SKM-1 (cell line): ENCODE results near the gene C9orf57.
A peak's percentile ranks its signal among the peaks of the same experiment; 100 is the strongest.
"Not testable (repeated sequence)": the region's sequence is repeated elsewhere in the genome, so short reads cannot be mapped to it uniquely, and the experiment has no call there.

Experiments
- DNase-seq: peaks from one replicate; lab custom pipeline; 2025; ENCODE audit not compliant: unreplicated experiment; lab: John Stamatoyannopoulos, UW

Gene C9orf57, protein sequence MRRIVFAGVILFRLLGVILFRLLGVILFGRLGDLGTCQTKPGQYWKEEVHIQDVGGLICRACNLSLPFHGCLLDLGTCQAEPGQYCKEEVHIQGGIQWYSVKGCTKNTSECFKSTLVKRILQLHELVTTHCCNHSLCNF

DNA sequence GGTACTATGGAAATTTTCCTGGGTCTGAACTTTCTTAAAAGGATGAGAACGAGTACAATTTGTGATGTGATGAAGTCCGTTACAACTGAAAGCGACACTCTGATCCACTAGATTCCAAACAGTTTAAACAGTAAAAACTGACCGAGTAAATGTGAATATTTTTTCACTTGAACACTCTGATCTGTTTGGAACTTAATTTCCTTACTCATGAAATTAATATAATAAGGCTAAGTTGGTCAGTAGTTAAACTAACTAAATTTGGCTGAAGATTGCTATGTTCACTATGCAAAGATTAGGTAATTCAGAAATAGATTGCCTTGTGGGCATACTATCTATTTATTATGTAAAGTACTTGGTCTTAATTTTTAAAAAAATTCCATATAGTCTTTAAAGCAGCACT, at the start of gene C9orf57:
Gene C9orf57 (minus strand): TSS at position 101 of the 400 bp plus-strand sequence. CDS start 1,282 bp downstream, outside the sequence.
- DNase-seq = no peak

DNA sequence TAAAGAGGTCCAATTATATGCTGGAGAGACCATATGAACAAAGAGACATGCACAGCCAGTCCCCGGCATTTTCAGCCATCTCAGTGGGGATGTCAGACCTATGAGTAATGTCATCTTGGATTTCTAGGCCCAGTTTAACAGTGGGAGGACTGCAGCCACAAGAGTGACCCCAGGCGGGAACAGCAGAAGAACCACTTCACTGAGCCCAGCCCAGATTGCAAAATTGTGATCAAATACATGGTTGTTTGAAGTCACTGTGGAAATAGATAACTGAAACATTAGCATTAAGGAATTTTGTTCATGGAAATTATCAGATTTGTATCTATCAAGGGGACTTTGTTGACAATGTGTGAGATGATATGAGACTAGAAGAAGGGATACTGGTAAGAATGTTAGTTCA, 42.1 kb upstream of the C9orf57 start:
- DNase-seq = no peak

DNA sequence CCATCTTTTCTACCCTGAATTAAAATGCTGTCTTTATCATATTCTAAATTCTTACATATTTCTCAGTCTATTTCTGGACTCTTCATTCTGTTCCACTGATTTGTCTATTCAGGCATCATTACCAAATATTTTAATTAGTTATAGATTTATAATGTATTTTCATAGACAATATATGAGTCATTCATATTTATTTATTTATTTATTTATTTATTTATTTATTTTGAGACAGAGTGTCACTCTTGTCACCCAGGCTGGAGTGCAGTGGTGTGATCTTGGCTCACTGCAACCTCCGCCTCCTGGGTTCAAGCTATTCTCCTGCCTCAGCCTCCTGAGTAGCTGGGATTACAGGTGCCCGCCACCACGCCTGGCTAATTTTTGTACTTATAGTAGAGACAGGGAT, 35.1 kb upstream of the C9orf57 start:
- not testable (repeated sequence) for DNase-seq

DNA sequence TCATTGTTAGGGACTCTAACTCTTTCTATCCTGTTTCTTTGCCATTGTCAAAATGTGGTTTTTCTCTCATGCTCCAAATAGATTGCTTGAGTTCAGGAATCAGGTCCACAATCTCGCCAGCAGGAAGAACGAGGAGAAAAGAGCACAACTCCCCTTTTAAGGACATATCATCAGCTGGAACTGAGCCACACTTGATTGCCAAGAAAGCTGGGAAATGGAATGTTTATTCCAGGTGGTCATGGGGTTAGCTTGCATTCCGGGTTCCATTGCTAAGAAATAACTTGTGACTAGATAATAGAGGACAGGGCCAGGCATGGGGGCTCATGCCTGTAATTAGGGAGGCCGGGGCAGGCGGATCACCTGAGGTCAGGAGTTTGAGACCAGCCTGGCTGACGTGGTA, 32.4 kb upstream of the C9orf57 start:
- DNase-seq = no peak

DNA sequence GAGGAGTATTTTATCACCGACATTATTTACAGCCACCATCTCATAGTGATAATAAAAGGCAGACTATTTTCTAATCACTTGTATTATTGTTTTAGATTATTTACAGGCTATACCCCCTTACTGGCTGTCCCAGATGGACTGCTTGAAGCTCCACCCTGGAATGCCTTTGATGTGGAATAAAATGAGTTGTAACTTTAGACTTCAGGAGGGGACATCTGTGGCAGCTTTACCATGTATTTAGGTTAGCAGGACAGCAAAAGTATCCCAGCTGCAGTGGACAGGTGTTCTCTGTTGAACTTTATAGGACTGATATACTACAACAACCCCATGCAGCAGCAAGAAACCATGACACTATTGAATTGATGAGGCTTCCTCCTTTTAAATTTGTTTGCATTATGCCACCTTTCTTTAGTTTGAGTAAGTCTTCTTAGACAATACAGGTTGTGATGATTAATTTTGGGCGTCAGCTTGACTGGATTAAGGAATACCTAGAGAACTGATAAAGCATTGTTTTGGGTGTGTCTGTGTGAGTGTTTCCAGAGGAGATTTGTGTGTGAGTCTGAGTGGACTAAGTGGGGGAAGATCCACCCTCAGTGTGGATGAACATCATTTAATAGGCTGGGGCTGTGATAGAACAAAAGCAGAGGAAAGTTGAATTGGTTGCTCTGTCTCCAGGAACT, 29.2 kb upstream of the C9orf57 start:
- DNase-seq = no peak

DNA sequence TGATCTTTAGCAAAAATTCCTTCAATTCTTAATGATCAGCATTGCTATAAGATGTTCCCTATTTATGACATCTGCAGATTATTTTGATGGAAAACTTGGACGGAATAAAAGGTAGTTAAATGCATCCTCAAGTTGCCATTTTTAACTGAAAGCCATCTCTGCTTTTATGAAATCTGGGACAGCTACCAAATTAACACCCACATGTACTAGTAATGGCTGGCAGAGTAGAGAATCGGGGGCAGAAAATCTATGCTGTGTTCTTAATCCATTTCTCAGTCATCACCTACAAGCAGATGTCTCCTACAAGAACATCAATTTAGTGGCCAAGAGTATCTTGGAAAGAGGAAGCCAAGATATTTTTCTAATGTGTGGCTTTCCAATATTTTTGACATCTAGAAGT, 22.1 kb upstream of the C9orf57 start:
- DNase-seq = no peak

DNA sequence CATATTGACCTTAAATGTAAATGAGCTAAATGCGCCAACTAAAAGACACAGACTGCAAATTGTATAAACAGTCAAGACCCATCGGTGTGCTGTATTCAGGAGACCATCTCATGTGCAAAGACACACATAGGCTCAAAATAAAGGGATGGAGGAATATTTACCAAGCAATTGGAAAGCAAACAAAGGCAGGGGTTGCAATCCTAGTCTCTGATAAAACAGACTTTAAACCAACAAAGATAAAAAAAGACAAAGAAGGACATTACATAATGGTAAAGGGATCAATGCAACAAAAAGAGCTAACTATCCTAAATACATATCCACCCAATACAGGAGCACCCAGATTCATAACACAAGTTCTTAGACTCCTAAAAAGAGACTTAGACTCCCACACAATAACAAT, 14.3 kb upstream of the C9orf57 start:
- DNase-seq = not testable (repeated sequence)

DNA sequence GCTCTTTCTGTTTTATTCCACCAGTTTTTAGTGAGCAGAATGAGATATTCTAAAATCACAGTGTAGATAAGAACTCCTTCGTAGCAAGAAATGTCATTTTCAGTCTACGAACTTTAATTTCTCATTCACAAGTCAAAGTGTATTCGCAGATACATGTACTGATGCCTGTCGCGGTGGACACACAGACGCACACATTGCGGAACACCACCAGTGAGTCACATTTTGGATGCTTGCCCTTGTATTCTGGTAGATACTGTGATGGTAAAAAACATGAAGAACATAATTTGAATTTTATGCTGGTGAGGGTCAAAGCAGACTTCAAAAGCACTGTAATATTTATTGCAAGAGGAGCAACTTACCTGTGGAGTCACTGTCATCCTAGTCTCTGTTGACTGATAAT, 4.7 kb upstream of the C9orf57 start:
- DNase-seq = no peak

DNA sequence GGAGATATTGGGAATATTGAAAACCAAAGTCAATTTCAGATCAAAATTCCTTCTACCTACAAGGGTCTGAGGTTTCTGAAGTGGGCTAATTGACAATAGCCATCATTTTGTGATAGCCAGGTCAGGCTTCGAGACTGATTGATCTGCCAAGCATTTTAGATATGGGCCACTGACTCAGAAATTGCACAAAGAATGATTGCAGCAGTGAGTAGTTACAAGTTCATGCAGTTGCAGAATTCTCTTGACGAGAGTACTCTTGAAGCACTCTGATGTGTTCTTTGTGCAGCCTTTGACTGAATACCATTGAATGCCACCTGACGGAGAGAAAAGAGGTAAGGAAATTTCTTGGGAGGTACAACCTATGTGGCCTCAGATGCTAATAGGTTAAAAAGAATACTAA, 8.3 kb downstream of the C9orf57 start:
- no peak for DNase-seq

DNA sequence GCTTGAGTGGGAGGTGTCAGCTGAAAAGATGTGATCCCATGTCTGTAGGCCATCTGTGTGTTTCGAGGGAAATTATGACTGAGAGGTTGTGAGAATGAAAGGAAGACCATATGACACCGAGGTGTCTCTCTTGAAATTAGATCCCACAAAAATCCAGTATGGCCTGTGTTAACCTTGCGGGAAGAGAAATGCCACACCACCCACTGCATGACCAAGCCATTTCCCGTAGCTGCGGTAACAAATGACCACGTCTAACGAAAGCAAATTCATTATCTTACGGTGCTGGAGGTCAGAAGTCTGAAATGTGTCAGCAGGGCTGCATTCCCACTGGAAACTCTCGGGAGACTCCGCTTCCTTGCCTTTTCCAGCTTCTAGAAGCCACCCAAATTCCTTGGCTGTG, 11.6 kb downstream of the C9orf57 start:
- no peak for DNase-seq

DNA sequence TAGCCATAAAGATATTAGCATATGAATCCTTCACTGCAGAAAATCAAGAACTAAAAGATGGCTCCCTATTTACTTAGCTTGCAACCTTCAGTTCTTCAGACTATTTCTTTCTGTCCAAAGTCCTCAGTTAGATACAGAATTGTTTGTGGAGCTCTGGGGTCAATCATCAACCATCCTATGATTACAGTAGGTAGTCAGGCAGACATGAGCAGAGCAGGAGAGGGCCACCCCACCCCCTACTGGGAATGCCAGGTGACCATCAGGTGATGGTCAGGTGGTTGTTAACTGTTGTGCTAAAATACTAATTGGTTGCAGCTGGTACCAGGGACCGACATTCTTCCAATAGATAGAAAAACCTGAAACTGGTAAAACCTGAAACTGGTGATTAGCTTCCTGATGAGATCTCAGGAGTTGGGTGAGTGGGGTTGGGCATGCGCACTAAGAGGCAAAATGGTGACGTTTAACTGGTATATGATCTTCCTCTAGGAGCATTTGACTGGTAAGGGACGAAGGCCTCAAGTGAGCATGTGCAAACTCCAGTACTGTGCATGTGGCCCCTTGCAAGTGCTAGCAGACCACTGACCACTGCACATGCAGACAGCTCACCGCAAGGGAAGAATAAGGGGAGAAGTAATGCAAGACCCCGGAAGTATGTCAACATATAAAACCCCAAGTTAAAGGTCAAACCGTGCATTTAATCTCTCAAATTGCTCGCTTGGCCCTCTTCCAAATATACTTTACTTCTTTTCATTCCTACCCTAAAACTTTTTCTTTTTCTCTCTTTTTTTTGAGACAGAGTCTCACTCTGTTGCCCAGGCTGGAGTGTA, 13.6 kb downstream of the C9orf57 start:
- no peak for DNase-seq

DNA sequence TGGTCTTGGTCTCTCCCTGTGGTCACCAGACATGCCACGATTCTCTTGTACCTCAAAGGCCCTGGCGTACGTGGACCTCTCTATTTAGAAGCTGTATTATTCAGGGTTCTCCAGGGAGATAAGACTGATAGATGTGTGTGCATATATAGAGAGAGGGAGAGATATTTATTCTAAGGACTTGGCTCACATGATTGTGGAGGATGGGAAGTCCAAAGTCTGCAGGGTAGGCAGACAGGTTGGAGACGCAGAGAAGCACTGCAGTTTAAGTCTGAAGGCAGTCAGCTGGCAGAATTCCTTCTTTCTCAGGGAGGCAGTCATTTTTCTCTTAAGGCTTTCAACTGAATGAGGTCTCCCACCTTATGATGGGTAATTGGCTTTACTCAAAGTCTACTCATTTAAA, 16.3 kb downstream of the C9orf57 start:
- DNase-seq = no peak

DNA sequence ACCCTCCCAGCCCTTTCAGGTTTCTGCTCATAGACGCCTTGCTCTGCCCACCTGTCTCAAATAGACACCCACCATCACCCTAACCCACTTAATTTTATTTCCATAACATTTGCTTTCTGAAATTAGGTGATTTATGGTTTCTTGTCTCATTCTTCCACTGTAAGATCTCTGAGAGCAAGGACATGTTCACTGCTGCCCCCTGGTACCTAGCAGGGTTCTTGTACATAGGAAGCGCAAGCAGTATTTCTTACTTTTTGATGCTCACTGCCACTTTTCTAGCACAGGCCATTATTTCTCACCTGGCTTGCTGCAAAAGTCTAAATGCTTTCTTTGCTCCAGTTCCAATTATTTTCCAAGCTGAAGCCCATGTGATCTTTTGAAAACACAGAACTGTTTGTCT, 16.8 kb downstream of the C9orf57 start:
- DNase-seq = no peak

DNA sequence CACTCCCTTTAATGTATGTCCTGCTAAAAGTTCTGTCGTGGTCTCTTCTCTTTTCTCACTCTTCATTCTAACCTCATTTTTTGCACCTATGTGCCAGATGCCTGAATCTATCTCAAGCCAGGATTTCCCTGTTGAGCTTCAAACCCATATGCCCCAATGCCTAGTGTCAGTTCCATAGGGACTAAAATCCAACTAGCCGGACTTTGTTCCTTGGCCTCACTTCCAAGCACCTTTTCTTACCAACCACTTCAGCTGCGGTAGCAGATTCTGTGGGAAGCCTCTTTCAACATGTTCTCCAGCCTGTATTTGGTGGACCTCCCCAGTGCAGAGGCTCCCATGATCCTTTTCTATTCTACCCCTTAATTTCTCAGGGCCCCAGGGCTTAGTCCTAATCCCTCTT, 17.5 kb downstream of the C9orf57 start:
- no peak for DNase-seq

DNA sequence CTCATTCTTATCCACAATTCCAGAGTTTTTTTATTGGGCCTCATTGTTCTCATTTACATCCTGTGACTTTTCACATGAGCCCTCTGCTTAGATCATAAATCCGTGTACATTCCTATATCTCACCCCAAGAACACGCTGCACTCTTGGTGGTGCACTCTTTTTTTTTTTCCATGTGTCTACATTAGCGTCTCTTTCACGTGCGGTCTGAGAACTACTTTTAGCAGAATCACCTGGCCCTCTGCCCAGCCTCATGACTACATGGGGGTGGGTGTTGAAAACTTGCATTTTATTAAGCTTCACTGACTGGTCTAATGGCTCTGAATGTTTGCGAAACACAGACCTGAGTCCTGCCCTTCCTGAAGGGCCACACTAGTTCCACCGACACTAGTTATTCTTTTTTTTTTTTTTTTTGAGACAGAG, 18.6 kb downstream of the C9orf57 start:
- DNase-seq = peak; percentile 10

DNA sequence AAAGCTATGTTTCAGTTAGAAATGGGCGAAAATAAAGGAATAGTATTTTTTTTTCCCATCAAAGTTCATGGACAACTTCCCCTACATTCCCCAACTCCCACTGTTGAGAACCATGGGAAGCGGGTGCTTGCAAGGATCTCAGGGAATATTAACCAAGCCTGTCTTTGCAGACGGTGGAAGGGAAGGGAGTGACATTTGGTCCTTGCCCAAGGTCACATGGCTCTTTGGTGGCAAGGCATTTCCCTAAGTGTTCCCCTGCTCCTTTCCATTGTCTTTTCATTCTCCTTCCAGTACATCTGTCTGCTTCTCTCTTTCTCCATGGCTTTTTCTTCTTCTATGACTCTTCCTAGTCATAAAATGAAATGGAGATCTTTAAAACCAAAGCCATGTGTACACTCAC, 19.0 kb downstream of the C9orf57 start:
- no peak for DNase-seq

DNA sequence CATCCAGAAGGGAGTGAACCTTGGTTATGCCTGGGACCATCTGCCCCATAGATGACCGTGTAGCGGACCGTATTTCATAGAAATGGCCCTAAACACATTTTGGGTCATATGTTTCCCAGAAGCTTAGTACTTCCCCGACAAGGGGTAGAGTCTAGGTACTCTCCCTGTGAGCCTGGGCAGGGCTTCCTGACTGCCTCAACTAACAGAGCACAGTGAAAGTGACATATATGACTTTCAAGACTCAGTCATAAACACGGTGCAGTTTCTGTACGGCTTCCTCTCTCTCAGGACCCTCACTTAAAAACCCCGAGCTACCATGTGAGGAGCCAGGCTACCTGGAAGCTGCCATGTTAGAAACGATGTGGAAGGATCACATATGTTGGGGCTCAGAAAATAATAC, 20.9 kb downstream of the C9orf57 start:
- DNase-seq = no peak

DNA sequence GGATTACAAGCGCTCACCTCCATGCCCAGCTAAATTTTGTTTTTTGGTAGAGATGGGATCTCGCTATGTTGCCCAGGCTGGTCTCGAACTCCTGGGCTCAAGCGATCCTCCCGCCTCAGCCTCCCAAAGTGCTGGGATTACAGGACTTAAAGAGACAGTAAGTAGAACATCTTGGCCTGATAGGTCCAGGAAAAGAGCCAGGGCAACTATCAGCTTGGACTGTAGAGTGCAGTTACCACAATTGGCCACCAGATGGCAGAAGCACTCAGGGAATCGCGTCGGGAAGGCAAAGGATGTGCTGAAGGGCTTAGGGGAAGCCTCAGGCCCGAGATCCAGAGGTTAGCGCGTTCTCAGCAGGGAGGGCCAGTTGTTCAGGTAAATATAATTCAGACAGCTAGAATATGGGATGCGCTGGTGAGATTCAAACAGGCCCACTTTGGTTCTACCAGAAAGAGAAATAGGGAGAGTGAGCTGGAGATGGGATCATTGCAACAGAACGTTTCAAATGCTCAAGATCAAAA, 21.5 kb downstream of the C9orf57 start:
- DNase-seq = peak; percentile 16

DNA sequence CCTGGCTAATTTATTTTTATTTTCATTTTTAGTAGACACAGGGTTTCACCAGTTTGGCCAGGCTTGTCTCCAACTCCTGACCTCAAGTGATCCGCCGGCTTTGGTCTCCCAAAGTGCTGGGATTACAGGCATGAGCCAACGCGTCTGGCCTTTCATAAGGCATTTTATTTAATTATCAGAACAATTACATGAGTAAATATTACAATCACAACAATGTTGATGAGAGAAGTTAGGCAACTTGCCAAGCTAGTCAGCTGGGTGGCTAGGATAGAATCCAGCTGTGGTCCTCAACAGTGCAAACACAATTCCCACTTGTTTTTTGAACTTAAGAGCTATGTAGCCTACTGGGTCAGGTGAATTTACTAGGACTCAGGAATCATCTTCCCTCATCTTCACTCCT, 22.0 kb downstream of the C9orf57 start:
- DNase-seq = no peak

DNA sequence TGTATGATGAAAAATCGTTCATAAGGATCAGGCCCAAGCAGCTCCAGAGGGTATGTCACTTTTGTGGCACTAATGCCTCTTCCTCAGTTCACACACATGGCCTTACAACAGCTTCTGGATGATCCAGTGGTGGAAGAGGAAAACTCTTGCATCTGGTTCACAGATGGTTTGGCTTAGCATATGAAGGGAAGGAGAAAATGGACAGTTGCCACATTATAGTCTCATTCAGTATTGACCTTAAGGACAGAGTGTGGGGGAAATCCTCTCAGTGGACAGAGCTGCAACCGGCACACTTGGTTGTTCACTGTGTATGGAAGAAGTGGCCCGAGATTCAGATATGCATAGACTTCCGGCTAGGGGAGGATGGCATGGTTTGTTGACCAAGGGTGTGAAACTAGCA, 22.8 kb downstream of the C9orf57 start:
- no peak for DNase-seq

DNA sequence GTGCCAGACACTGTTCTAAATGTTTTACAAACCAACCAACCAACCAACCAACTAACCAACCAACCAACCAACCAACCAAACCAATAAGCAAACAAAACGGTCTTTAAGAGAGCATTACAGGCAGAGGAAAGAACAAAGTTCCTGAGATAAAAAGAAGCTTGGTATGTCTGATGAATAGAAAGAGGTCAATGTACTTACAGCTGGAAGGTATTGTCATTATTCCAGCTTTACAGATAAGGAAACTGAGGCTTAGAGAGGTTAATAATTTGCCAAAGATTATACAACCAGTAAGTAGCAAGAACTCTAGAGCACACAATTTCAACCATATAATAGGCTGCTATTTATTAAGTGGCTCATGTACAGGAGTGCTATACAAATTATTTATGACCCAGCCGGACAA, 29.6 kb downstream of the C9orf57 start:
- DNase-seq = no peak

DNA sequence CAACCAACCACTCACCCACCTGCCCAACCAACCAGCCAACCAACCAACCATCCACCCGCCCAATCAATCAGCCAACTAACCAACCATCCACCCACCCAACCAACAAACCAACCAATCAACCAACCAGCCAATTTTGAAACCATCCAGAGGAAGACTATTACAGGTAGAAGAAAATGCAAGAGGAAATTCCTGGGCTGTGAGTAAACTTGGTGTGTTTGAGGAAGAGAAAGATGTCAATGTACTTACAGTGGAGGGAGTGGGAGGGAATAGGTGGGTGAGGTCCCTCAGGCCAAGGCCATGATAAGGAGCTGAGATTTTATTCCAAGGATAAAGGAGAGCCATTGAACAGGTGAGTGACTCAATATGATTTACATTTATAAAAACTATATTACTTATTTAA, 30.4 kb downstream of the C9orf57 start:
- DNase-seq = no peak
